Epithelial cell of proximal tubule (primary cell): ENCODE measurements around the gene GDPGP1. TPM values are rescaled to one million over a fixed set of nuclear protein-coding genes. Genes with fewer than 3 reads are reported as not detected.
A peak's percentile ranks its signal among the peaks of the same experiment; 100 is the strongest.

ENCODE experiments used
- DNase-seq: peaks from one replicate; pipeline ENCODE4 v3.0.0-alpha.2; 2011; ENCODE audit warnings: low read depth
- H3K4me3 ChIP-seq: 2 replicates; pipeline ENCODE4 v1.5.1; 2011; ENCODE audit warnings: low read depth, mild to moderate bottlenecking, low read length
- CTCF ChIP-seq: conservative IDR thresholded peaks from 2 replicates; pipeline ENCODE4 v1.5.1; 2012; ENCODE audit warnings: low read depth, mild to moderate bottlenecking, low read length
- total RNA-seq: library from RNA; depleted of rRNA; stranded (reverse); fragments of >200 nt; gene quantifications from 2 replicates; pipeline ENCODE4 v1.2.3, GENCODE V29; 2015

Gene GDPGP1
- total RNA-seq, 1 donor from 2014 or later, result 9.9 TPM

- DNase-seq, result no peak
- TF ChIP-seq CTCF, result no peak
Observed at GRCh38 chr15:90227816-90228772, 5.9 kb upstream of the GDPGP1 start.

GRCh38 chr15:90228960-90229359 is 5.0 kb upstream of the GDPGP1 start:
- H3K4me3 ChIP-seq, result no peak overlapping the region
- no peak for DNase-seq
- no peak for TF ChIP-seq CTCF

More at GRCh38 chr15:90227816-90228772, 5.9 kb upstream of the GDPGP1 start:
- no peak overlapping the region for H3K4me3 ChIP-seq

- TF ChIP-seq CTCF, result no peak
- no peak for DNase-seq
- no peak overlapping the region for H3K4me3 ChIP-seq
Observed at GRCh38 chr15:90230071-90230494, 3.9 kb upstream of the GDPGP1 start.

- no peak for DNase-seq
Observed at GRCh38 chr15:90230610-90231009, 3.4 kb upstream of the GDPGP1 start.

GRCh38 chr15:90231028-90232017 is 2.7 kb upstream of the GDPGP1 start:
- DNase-seq, result no peak
- peak overlapping the region; percentile 94 for H3K4me3 ChIP-seq
- no peak for TF ChIP-seq CTCF

More at GRCh38 chr15:90230610-90231009, 3.4 kb upstream of the GDPGP1 start:
- H3K4me3 ChIP-seq, result no peak overlapping the region
- no peak for TF ChIP-seq CTCF

GRCh38 chr15:90232196-90232595 is 1.8 kb upstream of the GDPGP1 start:
- TF ChIP-seq CTCF, result no peak
- no peak for DNase-seq
- peak overlapping the region; percentile 94 for H3K4me3 ChIP-seq
